HEK293T (cell line): ENCODE data around the gene NRXN2.

Experiments
- CTCF ChIA-PET: fragments of 350-600 bp; formaldehyde crosslinking; extraction: SDS; loops from one replicate; lab custom pipeline; 2021; ENCODE audit warnings: antibody characterized with exemption, inconsistent platforms; lab: Yijun Ruan, JAX
- POLR2A ChIA-PET: fragments of 350-600 bp; formaldehyde crosslinking; extraction: SDS; loops from one replicate; lab custom pipeline; 2020; ENCODE audit warnings: antibody characterized with exemption, inconsistent platforms; lab: Yijun Ruan, JAX
- DNase-seq: peaks from one replicate; pipeline ENCODE4 v3.0.0; 2012; ENCODE audit warnings: mixed read lengths; ENCODE audit errors: extremely low spot score
- ARNT ChIP-seq: fragments of 450-650 bp; IDR thresholded peaks from 2 replicates; pipeline ENCODE4 v1.6.1; 2017; ENCODE audit warnings: mild to moderate bottlenecking
- BHLHE40 ChIP-seq: fragments of 450-650 bp; IDR thresholded peaks from 2 replicates; pipeline ENCODE4 v1.6.1; 2016; ENCODE audit warnings: mild to moderate bottlenecking, moderate library complexity, borderline replicate concordance
- CTBP1 ChIP-seq: fragments of 450-650 bp; IDR thresholded peaks from 2 replicates; pipeline ENCODE4 v1.6.1; 2016; ENCODE audit warnings: borderline replicate concordance
- ELF4 ChIP-seq: fragments of 450-650 bp; IDR thresholded peaks from 2 replicates; pipeline ENCODE4 v1.6.1; 2017; ENCODE audit warnings: antibody characterized with exemption
- FOXA1 ChIP-seq: fragments of 450-650 bp; IDR thresholded peaks from 2 replicates; pipeline ENCODE4 v1.6.1; 2016; ENCODE audit warnings: mild to moderate bottlenecking
- FOXK2 ChIP-seq: fragments of 450-650 bp; IDR thresholded peaks from 2 replicates; pipeline ENCODE4 v1.6.1; 2016; ENCODE audit warnings: mild to moderate bottlenecking
- FOXM1 ChIP-seq: fragments of 450-650 bp; IDR thresholded peaks from 2 replicates; pipeline ENCODE4 v1.6.1; 2017; ENCODE audit warnings: mild to moderate bottlenecking, borderline replicate concordance
- HDGF ChIP-seq: fragments of 450-650 bp; IDR thresholded peaks from 2 replicates; pipeline ENCODE4 v1.6.1; 2017; ENCODE audit warnings: antibody characterized with exemption, borderline replicate concordance
- L3MBTL2 ChIP-seq: fragments of 450-650 bp; conservative IDR thresholded peaks from 2 replicates; pipeline ENCODE4 v1.6.1; 2016; ENCODE audit warnings: mild to moderate bottlenecking
- LEF1 ChIP-seq: fragments of 450-650 bp; IDR thresholded peaks from 2 replicates; pipeline ENCODE4 v1.6.1; 2017; ENCODE audit warnings: mild to moderate bottlenecking, borderline replicate concordance
- NFRKB ChIP-seq: fragments of 450-650 bp; IDR thresholded peaks from 2 replicates; pipeline ENCODE4 v1.6.1; 2016; ENCODE audit warnings: mild to moderate bottlenecking, moderate library complexity
- PKNOX1 ChIP-seq: fragments of 450-650 bp; IDR thresholded peaks from 2 replicates; pipeline ENCODE4 v1.6.1; 2016
- SP1 ChIP-seq: fragments of 450-650 bp; IDR thresholded peaks from 2 replicates; pipeline ENCODE4 v1.6.1; 2017
- SUZ12 ChIP-seq: fragments of 450-650 bp; IDR thresholded peaks from 2 replicates; pipeline ENCODE4 v1.6.1; 2016; ENCODE audit warnings: mild to moderate bottlenecking
- TARDBP ChIP-seq: fragments of 450-650 bp; IDR thresholded peaks from 2 replicates; pipeline ENCODE4 v1.6.1; 2016
- ZNF384 ChIP-seq: fragments of 450-650 bp; IDR thresholded peaks from 2 replicates; pipeline ENCODE4 v1.6.1; 2016

NRXN2 gene

GRCh38 chr11:64687204-64687603 lies 35.8 kb downstream of the NRXN2 start:
- no peak for TF ChIP-seq ARNT
- TF ChIP-seq BHLHE40, result no peak
- TF ChIP-seq LEF1, result no peak
- no peak for TF ChIP-seq TARDBP
- TF ChIP-seq FOXA1, result no peak
- no peak for TF ChIP-seq FOXM1
- CTCF ChIA-PET, result interaction anchor here (0.7 kb wide), 1 partner anchor 104 kb away, joined by 3 read pairs; no protein-coding TSS in a partner anchor
- no peak for DNase-seq
- POLR2A ChIA-PET, result no interaction called here

GRCh38 chr11:64686466-64687170 lies 36.4 kb downstream of the NRXN2 start:
- DNase-seq, result no peak
- no peak for TF ChIP-seq FOXM1
- TF ChIP-seq TARDBP, result no peak
- no peak for TF ChIP-seq BHLHE40
- no peak for TF ChIP-seq SP1
- no peak for TF ChIP-seq CTBP1
- no peak for TF ChIP-seq L3MBTL2
- TF ChIP-seq SUZ12, result no peak
- TF ChIP-seq FOXK2, result no peak
- TF ChIP-seq FOXA1, result no peak
- TF ChIP-seq ZNF384, result no peak
- no peak for TF ChIP-seq HDGF
- TF ChIP-seq PKNOX1, result no peak
- TF ChIP-seq LEF1, result no peak
- no peak for TF ChIP-seq ARNT
- CTCF ChIA-PET, result interaction anchor here (0.7 kb wide), 1 partner anchor 105 kb away, joined by 3 read pairs; no protein-coding TSS in a partner anchor
- POLR2A ChIA-PET, result no interaction called here

- ChIA-PET POLR2A (no interaction called here), CTCF (no interaction called here)
- no peak for TF ChIP-seq CTBP1
- no peak for TF ChIP-seq NFRKB
- TF ChIP-seq LEF1, result no peak
- TF ChIP-seq BHLHE40, result no peak
- TF ChIP-seq L3MBTL2, result no peak
- no peak for TF ChIP-seq PKNOX1
- TF ChIP-seq ARNT, result no peak
- no peak for TF ChIP-seq HDGF
- TF ChIP-seq ELF4, result no peak
- TF ChIP-seq ZNF384, result no peak
- no peak for DNase-seq
Observed at GRCh38 chr11:64685536-64685935, 37.5 kb downstream of the NRXN2 start.

GRCh38 chr11:64684357-64684756 lies 38.6 kb downstream of the NRXN2 start:
- no peak for DNase-seq
- ChIA-PET CTCF (no interaction called here), POLR2A (no interaction called here)
- TF ChIP-seq BHLHE40, result no peak
- no peak for TF ChIP-seq ELF4
- no peak for TF ChIP-seq LEF1
- no peak for TF ChIP-seq NFRKB
- no peak for TF ChIP-seq SUZ12
- TF ChIP-seq CTBP1, result no peak
- TF ChIP-seq PKNOX1, result no peak
- TF ChIP-seq FOXA1, result no peak
- TF ChIP-seq FOXK2, result no peak
- no peak for TF ChIP-seq SP1
- no peak for TF ChIP-seq FOXM1
- no peak for TF ChIP-seq ZNF384

GRCh38 chr11:64681171-64681570 lies 41.8 kb downstream of the NRXN2 start:
- POLR2A ChIA-PET, result no interaction called here
- DNase-seq, result no peak
- TF ChIP-seq ZNF384 (no peak), SP1 (no peak), CTBP1 (no peak), PKNOX1 (no peak), SUZ12 (no peak), ELF4 (no peak), ARNT (no peak), FOXM1 (no peak), LEF1 (no peak), NFRKB (no peak), TARDBP (no peak), BHLHE40 (no peak), FOXK2 (no peak), FOXA1 (no peak), L3MBTL2 (no peak), HDGF (no peak)
- CTCF ChIA-PET, result no interaction called here
